HEK293 (cell line): ENCODE measurements around the gene CHN1.

Experiments
- CTCF ChIA-PET: fragments of 350-600 bp; formaldehyde crosslinking; extraction: SDS; loops from one replicate; lab custom pipeline; 2021; ENCODE audit warnings: antibody characterized with exemption; lab: Yijun Ruan, JAX
- POLR2A ChIA-PET: fragments of 300-600 bp; formaldehyde crosslinking; extraction: SDS; loops from one replicate; lab custom pipeline; 2020; ENCODE audit warnings: antibody characterized with exemption, inconsistent platforms; lab: Yijun Ruan, JAX
- H3K27ac ChIP-seq: fragments of 200-500 bp; sonication (Bioruptor generic); 2 replicates; pipeline ENCODE4 v1.5.1; 2014; ENCODE audit warnings: low read depth, low read length, control low read depth, inconsistent platforms; ENCODE audit errors: extremely low read depth
- H3K36me3 ChIP-seq, 2 experiments: fragments of 200-500 bp in 1 of 2; sonication (Bioruptor generic) in 1 of 2; 1 replicate in 1 of 2; 2 replicates in 1 of 2; pipeline ENCODE4 v1.5.1; 2014 to 2017; ENCODE audit warnings: inconsistent platforms in 2 of 2, low read length in 2 of 2; ENCODE audit not compliant: control insufficient read depth in 2 of 2, insufficient read depth in 1 of 2
- H3K4me1 ChIP-seq: fragments of 200-500 bp; sonication (Bioruptor generic); 2 replicates; pipeline ENCODE4 v1.5.1; 2014; ENCODE audit warnings: mild to moderate bottlenecking, low read length, inconsistent platforms; ENCODE audit not compliant: control insufficient read depth, insufficient read depth
- H3K4me3 ChIP-seq: 2 replicates; pipeline ENCODE4 v1.5.1; 2011; ENCODE audit warnings: low read depth, mild to moderate bottlenecking, control low read depth, low read length, moderate library complexity
- H3K9me3 ChIP-seq: fragments of 200-500 bp; sonication (Bioruptor generic); 2 replicates; pipeline ENCODE4 v1.5.1; 2014; ENCODE audit warnings: low read depth, low read length, inconsistent platforms; ENCODE audit not compliant: control insufficient read depth, insufficient read depth
- FEZF1 ChIP-seq: fragments of 450-650 bp; formaldehyde crosslinking; IDR thresholded peaks from 2 replicates; pipeline ENCODE4 v1.5.1; 2016; ENCODE audit warnings: missing biosample characterization, missing genetic modification characterization
- GLI4 ChIP-seq: fragments of 450-650 bp; formaldehyde crosslinking; IDR thresholded peaks from 2 replicates; pipeline ENCODE4 v1.5.1; 2016; ENCODE audit warnings: missing biosample characterization, missing genetic modification characterization
- HOXC10 ChIP-seq: sonication (generic); formaldehyde crosslinking; IDR thresholded peaks from 2 replicates; pipeline ENCODE4 v1.8.1; 2023; ENCODE audit warnings: mild to moderate bottlenecking, missing genetic modification reagents
- KLF8 ChIP-seq: fragments of 450-650 bp; formaldehyde crosslinking; IDR thresholded peaks from 2 replicates; pipeline ENCODE4 v1.5.1; 2016; ENCODE audit warnings: missing biosample characterization, missing genetic modification characterization
- TRIM28 ChIP-seq: IDR thresholded peaks from 2 replicates; pipeline ENCODE4 v1.6.1; 2011; ENCODE audit warnings: low read length, control low read depth, borderline replicate concordance
- ZBTB26 ChIP-seq: fragments of 450-650 bp; formaldehyde crosslinking; optimal IDR thresholded peaks from 2 replicates; pipeline ENCODE3; 2016; ENCODE audit warnings: missing biosample characterization, mild to moderate bottlenecking, missing genetic modification characterization
- ZBTB7A ChIP-seq: fragments of 450-650 bp; formaldehyde crosslinking; IDR thresholded peaks from 2 replicates; pipeline ENCODE4 v1.5.1; 2016; ENCODE audit warnings: low read depth, missing biosample characterization, missing genetic modification characterization
- ZFP41 ChIP-seq: fragments of 450-650 bp; formaldehyde crosslinking; IDR thresholded peaks from 2 replicates; pipeline ENCODE4 v1.5.1; 2016; ENCODE audit warnings: missing biosample characterization, missing genetic modification characterization, borderline replicate concordance
- ZNF221 ChIP-seq: fragments of 450-650 bp; formaldehyde crosslinking; IDR thresholded peaks from 2 replicates; pipeline ENCODE4 v1.5.1; 2017; ENCODE audit warnings: missing biosample characterization, missing genetic modification characterization, borderline replicate concordance
- ZNF223 ChIP-seq: fragments of 450-650 bp; formaldehyde crosslinking; IDR thresholded peaks from 2 replicates; pipeline ENCODE4 v1.5.1; 2016; ENCODE audit warnings: missing biosample characterization, missing genetic modification characterization
- ZNF24 ChIP-seq: fragments of 450-650 bp; formaldehyde crosslinking; IDR thresholded peaks from 2 replicates; pipeline ENCODE4 v1.5.1; 2016; ENCODE audit warnings: missing biosample characterization, missing genetic modification characterization
- ZNF280D ChIP-seq: fragments of 450-650 bp; formaldehyde crosslinking; IDR thresholded peaks from 2 replicates; pipeline ENCODE4 v1.5.1; 2016; ENCODE audit warnings: missing biosample characterization, missing genetic modification characterization
- ZNF391 ChIP-seq: fragments of 450-650 bp; formaldehyde crosslinking; IDR thresholded peaks from 2 replicates; pipeline ENCODE4 v1.5.1; 2016; ENCODE audit warnings: low read depth, missing biosample characterization, missing genetic modification characterization, borderline replicate concordance
- ZNF433 ChIP-seq: fragments of 450-650 bp; formaldehyde crosslinking; IDR thresholded peaks from 2 replicates; pipeline ENCODE4 v1.5.1; 2016; ENCODE audit warnings: missing biosample characterization, missing genetic modification characterization, low read depth
- ZNF530 ChIP-seq: fragments of 450-650 bp; formaldehyde crosslinking; IDR thresholded peaks from 2 replicates; pipeline ENCODE4 v1.5.1; 2016; ENCODE audit warnings: low read depth, missing biosample characterization, missing genetic modification characterization
- ZNF560 ChIP-seq: fragments of 450-650 bp; formaldehyde crosslinking; IDR thresholded peaks from 2 replicates; pipeline ENCODE4 v1.5.1; 2017; ENCODE audit warnings: missing biosample characterization, missing genetic modification characterization, borderline replicate concordance
- ZNF626 ChIP-seq: fragments of 450-650 bp; sonication (Bioruptor Pico); formaldehyde crosslinking; IDR thresholded peaks from 2 replicates; pipeline ENCODE4 v1.5.1; 2018; ENCODE audit warnings: missing biosample characterization, missing genetic modification characterization, inconsistent platforms
- ZNF639 ChIP-seq: fragments of 450-650 bp; formaldehyde crosslinking; IDR thresholded peaks from 2 replicates; pipeline ENCODE4 v1.5.1; 2016; ENCODE audit warnings: missing biosample characterization, missing genetic modification characterization
- ZNF670 ChIP-seq: fragments of 450-650 bp; formaldehyde crosslinking; IDR thresholded peaks from 2 replicates; pipeline ENCODE4 v1.5.1; 2016; ENCODE audit warnings: missing biosample characterization, missing genetic modification characterization, low read depth
- ZSCAN16 ChIP-seq: fragments of 450-650 bp; formaldehyde crosslinking; IDR thresholded peaks from 2 replicates; pipeline ENCODE4 v1.5.1; 2016; ENCODE audit warnings: missing biosample characterization, missing genetic modification characterization
- TF ChIP-seq, protein P1 (sequence below): fragments of 450-650 bp; formaldehyde crosslinking; IDR thresholded peaks from 2 replicates; pipeline ENCODE4 v1.5.1; 2017; ENCODE audit warnings: missing biosample characterization, missing genetic modification characterization
- TF ChIP-seq, protein P2 (sequence below): sonication (generic); formaldehyde crosslinking; IDR thresholded peaks from 2 replicates; pipeline ENCODE4 v1.8.1; 2022; ENCODE audit warnings: mild to moderate bottlenecking, moderate library complexity, missing genetic modification reagents

The CHN1 gene

GRCh38 chr2:174842496-174842895 is 162.7 kb downstream of the CHN1 start:
- TF ChIP-seq ZNF670 (tag by site-specific recombination) (no peak), ZNF560 (tag by site-specific recombination) (no peak), ZNF639 (tag by site-specific recombination) (no peak)
- Histone ChIP-seq H3K9me3 (no peaks in the 10 kb centered on the region), H3K27ac (no peak overlapping the region), H3K4me3 (no peak overlapping the region), H3K36me3 (no peaks in the 10 kb centered on the region; a peak in 1 of 3 replicates), H3K4me1 (0 out of 2 replicates have a peak, but pooled peaks cover under 1% of the 10 kb centered on the region)
- POLR2A ChIA-PET = no interaction called here
- CTCF ChIA-PET = no interaction called here

GRCh38 chr2:174841936-174842335 is 163.2 kb downstream of the CHN1 start:
- no peak overlapping the region for H3K27ac ChIP-seq
- H3K36me3 ChIP-seq = no peaks in the 10 kb centered on the region; a peak in 1 of 3 replicates
- H3K9me3 ChIP-seq = no peaks in the 10 kb centered on the region
- TF ChIP-seq, protein P1, sequence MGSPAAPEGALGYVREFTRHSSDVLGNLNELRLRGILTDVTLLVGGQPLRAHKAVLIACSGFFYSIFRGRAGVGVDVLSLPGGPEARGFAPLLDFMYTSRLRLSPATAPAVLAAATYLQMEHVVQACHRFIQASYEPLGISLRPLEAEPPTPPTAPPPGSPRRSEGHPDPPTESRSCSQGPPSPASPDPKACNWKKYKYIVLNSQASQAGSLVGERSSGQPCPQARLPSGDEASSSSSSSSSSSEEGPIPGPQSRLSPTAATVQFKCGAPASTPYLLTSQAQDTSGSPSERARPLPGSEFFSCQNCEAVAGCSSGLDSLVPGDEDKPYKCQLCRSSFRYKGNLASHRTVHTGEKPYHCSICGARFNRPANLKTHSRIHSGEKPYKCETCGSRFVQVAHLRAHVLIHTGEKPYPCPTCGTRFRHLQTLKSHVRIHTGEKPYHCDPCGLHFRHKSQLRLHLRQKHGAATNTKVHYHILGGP = no peak
- TF ChIP-seq FEZF1 (tag by site-specific recombination) (no peak), ZNF530 (tag by site-specific recombination) (no peak), ZNF24 (no peak), HOXC10 (CRISPR knock-in tag) (no peak), ZSCAN16 (tag by site-specific recombination) (no peak), ZNF221 (tag by site-specific recombination) (no peak), ZNF391 (no peak)
- TF ChIP-seq, protein P2, sequence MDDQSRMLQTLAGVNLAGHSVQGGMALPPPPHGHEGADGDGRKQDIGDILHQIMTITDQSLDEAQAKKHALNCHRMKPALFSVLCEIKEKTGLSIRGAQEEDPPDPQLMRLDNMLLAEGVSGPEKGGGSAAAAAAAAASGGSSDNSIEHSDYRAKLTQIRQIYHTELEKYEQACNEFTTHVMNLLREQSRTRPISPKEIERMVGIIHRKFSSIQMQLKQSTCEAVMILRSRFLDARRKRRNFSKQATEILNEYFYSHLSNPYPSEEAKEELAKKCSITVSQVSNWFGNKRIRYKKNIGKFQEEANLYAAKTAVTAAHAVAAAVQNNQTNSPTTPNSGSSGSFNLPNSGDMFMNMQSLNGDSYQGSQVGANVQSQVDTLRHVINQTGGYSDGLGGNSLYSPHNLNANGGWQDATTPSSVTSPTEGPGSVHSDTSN = no peak
- CTCF ChIA-PET = no interaction called here
- H3K4me1 ChIP-seq = no peaks in the 10 kb centered on the region
- POLR2A ChIA-PET = no interaction called here
- H3K4me3 ChIP-seq = no peak overlapping the region

GRCh38 chr2:174841350-174841749 is 163.8 kb downstream of the CHN1 start:
- no peaks in the 10 kb centered on the region for H3K9me3 ChIP-seq
- TF ChIP-seq ZNF433 (tag by site-specific recombination) (no peak), TRIM28 (no peak), GLI4 (tag by site-specific recombination) (no peak), KLF8 (tag by site-specific recombination) (no peak), ZNF223 (tag by site-specific recombination) (no peak), ZBTB7A (no peak), ZFP41 (no peak), ZBTB26 (tag by site-specific recombination) (no peak), ZNF280D (tag by site-specific recombination) (no peak), ZNF626 (tag by site-specific recombination) (no peak)
- POLR2A ChIA-PET = no interaction called here
- H3K4me1 ChIP-seq = no peaks in the 10 kb centered on the region
- CTCF ChIA-PET = no interaction called here
- no peak overlapping the region for H3K4me3 ChIP-seq
- no peak overlapping the region for H3K27ac ChIP-seq
- no peaks in the 10 kb centered on the region; a peak in 1 of 3 replicates for H3K36me3 ChIP-seq
